ENCODE results near the gene HCN3.

HCN3 gene

GRCh38 chr1:155300553-155301329, 23.5 kb downstream of the HCN3 start:
- H3K27ac Mint-ChIP-seq: no peak overlapping the region
- no peaks in the 10 kb centered on the region for H3K9me3 Mint-ChIP-seq
- peaks cover 15% of the 10 kb centered on the region for H3K27me3 Mint-ChIP-seq
- no peak for ATAC-seq (ENCODE audit: low read depth)
- no peak overlapping the region for H3K4me3 Mint-ChIP-seq
- H3K4me1 Mint-ChIP-seq: peaks cover 3% of the 10 kb centered on the region
- DNase-seq (ENCODE audit: low spot score in 2 of 2): no peak
- H3K36me3 Mint-ChIP-seq: peaks cover 2% of the 10 kb centered on the region

GRCh38 chr1:155301342-155301841, 24.1 kb downstream of the HCN3 start, which contains the start of gene PKLR:
Gene PKLR, minus strand, starts transcription at chr1:155301438. Its CDS starts 43 bp downstream, at chr1:155301395.
- Mint-ChIP-seq H3K9me3 (no peaks in the 10 kb centered on the region), H3K27ac (no peak within 1 kb of the TSS), H3K4me1 (peaks cover 3% of the 10 kb centered on the region), H3K36me3 (peaks cover 2% of the 10 kb centered on the region), H3K4me3 (no peak within 1 kb of the TSS), H3K27me3 (peaks cover 12% of the 10 kb centered on the region)
- ATAC-seq (ENCODE audit: low read depth) (no peak), DNase-seq (ENCODE audit: low spot score in 2 of 2) (no peak)

GRCh38 chr1:155304558-155305063, 27.3 kb downstream of the HCN3 start:
- ATAC-seq (ENCODE audit: low read depth): no peak
- H3K4me1 Mint-ChIP-seq: peaks cover 3% of the 10 kb centered on the region

GRCh38 chr1:155305881-155306391, 28.7 kb downstream of the HCN3 start:
- no peak for DNase-seq (ENCODE audit: low spot score in 2 of 2)

More at GRCh38 chr1:155304558-155305063, 27.3 kb downstream of the HCN3 start:
- no peak for DNase-seq (ENCODE audit: low spot score in 2 of 2)
- Mint-ChIP-seq H3K27me3 (no peaks in the 10 kb centered on the region), H3K36me3 (no peaks in the 10 kb centered on the region), H3K4me3 (no peak overlapping the region), H3K9me3 (no peaks in the 10 kb centered on the region), H3K27ac (no peak overlapping the region)

GRCh38 chr1:155307247-155307740, 30.0 kb downstream of the HCN3 start:
- Mint-ChIP-seq H3K27ac (peak overlapping the region; percentile 64), H3K27me3 (no peaks in the 10 kb centered on the region), H3K4me1 (peaks cover 6% of the 10 kb centered on the region), H3K9me3 (no peaks in the 10 kb centered on the region), H3K4me3 (peak overlapping the region; percentile 2), H3K36me3 (peaks cover 4% of the 10 kb centered on the region)
- DNase-seq (ENCODE audit: low spot score in 2 of 2) (no peak), ATAC-seq (ENCODE audit: low read depth) (no peak)

More at GRCh38 chr1:155305881-155306391, 28.7 kb downstream of the HCN3 start:
- peak overlapping the region; percentile 19 for H3K27ac Mint-ChIP-seq
- ATAC-seq (ENCODE audit: low read depth): no peak
- H3K9me3 Mint-ChIP-seq: no peaks in the 10 kb centered on the region
- H3K36me3 Mint-ChIP-seq: no peaks in the 10 kb centered on the region
- no peaks in the 10 kb centered on the region for H3K27me3 Mint-ChIP-seq
- peaks cover 6% of the 10 kb centered on the region for H3K4me1 Mint-ChIP-seq
- peak overlapping the region; percentile 4 for H3K4me3 Mint-ChIP-seq

- DNase-seq (ENCODE audit: low spot score in 2 of 2): peak; percentile 82 to 93
- Mint-ChIP-seq H3K9me3 (no peaks in the 10 kb centered on the region), H3K4me1 (peaks cover 6% of the 10 kb centered on the region), H3K36me3 (peaks cover 13% of the 10 kb centered on the region), H3K27me3 (no peaks in the 10 kb centered on the region), H3K4me3 (peak within 1 kb of the TSS; percentile 94), H3K27ac (peak within 1 kb of the TSS; percentile 94)
- ATAC-seq (ENCODE audit: low read depth): peak; percentile 95
Measured at GRCh38 chr1:155308493-155309422, 31.5 kb downstream of the HCN3 start, which contains the start of gene FDPS. Gene FDPS, plus strand, starts transcription at chr1:155308866. Its CDS starts 924 bp downstream, at chr1:155309790.

- ATAC-seq (ENCODE audit: low read depth) (no peak), DNase-seq (ENCODE audit: low spot score in 2 of 2) (no peak)
- Mint-ChIP-seq H3K9me3 (no peaks in the 10 kb centered on the region), H3K4me3 (peak overlapping the region; percentile 94), H3K27me3 (no peaks in the 10 kb centered on the region), H3K27ac (peak overlapping the region; percentile 94), H3K36me3 (peaks cover 13% of the 10 kb centered on the region), H3K4me1 (peaks cover 6% of the 10 kb centered on the region)
Measured at GRCh38 chr1:155309423-155310021, 32.3 kb downstream of the HCN3 start.

GRCh38 chr1:155313261-155313660, 36.0 kb downstream of the HCN3 start:
- Mint-ChIP-seq H3K36me3 (peaks cover 13% of the 10 kb centered on the region), H3K27ac (no peak overlapping the region), H3K4me3 (no peak overlapping the region), H3K27me3 (no peaks in the 10 kb centered on the region), H3K9me3 (no peaks in the 10 kb centered on the region), H3K4me1 (peaks cover 6% of the 10 kb centered on the region)
- DNase-seq (ENCODE audit: low spot score in 2 of 2) (no peak), ATAC-seq (ENCODE audit: low read depth) (no peak)

- no peak for ATAC-seq (ENCODE audit: low read depth)
- DNase-seq (ENCODE audit: low spot score in 2 of 2): no peak
- Mint-ChIP-seq H3K27me3 (no peaks in the 10 kb centered on the region), H3K4me1 (peaks cover 16% of the 10 kb centered on the region), H3K4me3 (no peak overlapping the region), H3K27ac (no peak overlapping the region), H3K9me3 (no peaks in the 10 kb centered on the region), H3K36me3 (peaks cover 17% of the 10 kb centered on the region)
Measured at GRCh38 chr1:155316922-155317321, 39.7 kb downstream of the HCN3 start.

GRCh38 chr1:155318082-155318481, 40.8 kb downstream of the HCN3 start:
- peaks cover 10% of the 10 kb centered on the region for H3K36me3 Mint-ChIP-seq

GRCh38 chr1:155319536-155319935, 42.3 kb downstream of the HCN3 start:
- no peaks in the 10 kb centered on the region for H3K27me3 Mint-ChIP-seq
- H3K27ac Mint-ChIP-seq: no peak overlapping the region
- H3K36me3 Mint-ChIP-seq: peaks cover 4% of the 10 kb centered on the region
- no peaks in the 10 kb centered on the region for H3K9me3 Mint-ChIP-seq
- no peak overlapping the region for H3K4me3 Mint-ChIP-seq
- peaks cover 16% of the 10 kb centered on the region for H3K4me1 Mint-ChIP-seq
- no peak for ATAC-seq (ENCODE audit: low read depth)
- DNase-seq (ENCODE audit: low spot score in 2 of 2): no peak

More at GRCh38 chr1:155318082-155318481, 40.8 kb downstream of the HCN3 start:
- ATAC-seq (ENCODE audit: low read depth): no peak
- H3K4me3 Mint-ChIP-seq: no peak overlapping the region
- no peaks in the 10 kb centered on the region for H3K9me3 Mint-ChIP-seq
- no peak overlapping the region for H3K27ac Mint-ChIP-seq
- no peak for DNase-seq (ENCODE audit: low spot score in 2 of 2)
- H3K4me1 Mint-ChIP-seq: peaks cover 16% of the 10 kb centered on the region
- no peaks in the 10 kb centered on the region for H3K27me3 Mint-ChIP-seq

GRCh38 chr1:155320252-155320651, 43.0 kb downstream of the HCN3 start:
- no peaks in the 10 kb centered on the region for H3K27me3 Mint-ChIP-seq
- peaks cover 16% of the 10 kb centered on the region for H3K4me1 Mint-ChIP-seq
- no peak overlapping the region for H3K27ac Mint-ChIP-seq
- H3K36me3 Mint-ChIP-seq: peaks cover 4% of the 10 kb centered on the region
- DNase-seq (ENCODE audit: low spot score in 2 of 2): no peak
- no peaks in the 10 kb centered on the region for H3K9me3 Mint-ChIP-seq
- H3K4me3 Mint-ChIP-seq: peak overlapping the region; percentile 78
- ATAC-seq (ENCODE audit: low read depth): no peak
